SKM-1 treated with dmso at 0.1 percent for 144 hours (cell line): Measurements from ENCODE around the gene PACSIN2.
"Not testable (repeated sequence)": the region's sequence is repeated elsewhere in the genome, so short reads cannot be mapped to it uniquely, and the experiment has no call there.

Experiments used
- DNase-seq: peaks from one replicate; lab custom pipeline; 2025; ENCODE audit not compliant: unreplicated experiment; lab: John Stamatoyannopoulos, UW

PACSIN2 gene

GRCh38 chr22:43014869-43015676, at the start of gene PACSIN2:
TSS of gene PACSIN2 (minus strand) at chr22:43015149. CDS start at chr22:42912080, 103,069 bp downstream.
- DNase-seq = peak; percentile 96

- peak; percentile 22 for DNase-seq
These were observed 45.2 kb upstream of the PACSIN2 start for GRCh38 chr22:43060183-43060582.

- DNase-seq = no peak
These were observed 42.7 kb upstream of the PACSIN2 start for GRCh38 chr22:43057641-43058040.

- no peak for DNase-seq
These were observed 38.2 kb upstream of the PACSIN2 start for GRCh38 chr22:43053176-43053575.

GRCh38 chr22:43050995-43051394, 36.0 kb upstream of the PACSIN2 start:
- DNase-seq = no peak

GRCh38 chr22:43047605-43048004, 32.7 kb upstream of the PACSIN2 start:
- DNase-seq = no peak

DNA sequence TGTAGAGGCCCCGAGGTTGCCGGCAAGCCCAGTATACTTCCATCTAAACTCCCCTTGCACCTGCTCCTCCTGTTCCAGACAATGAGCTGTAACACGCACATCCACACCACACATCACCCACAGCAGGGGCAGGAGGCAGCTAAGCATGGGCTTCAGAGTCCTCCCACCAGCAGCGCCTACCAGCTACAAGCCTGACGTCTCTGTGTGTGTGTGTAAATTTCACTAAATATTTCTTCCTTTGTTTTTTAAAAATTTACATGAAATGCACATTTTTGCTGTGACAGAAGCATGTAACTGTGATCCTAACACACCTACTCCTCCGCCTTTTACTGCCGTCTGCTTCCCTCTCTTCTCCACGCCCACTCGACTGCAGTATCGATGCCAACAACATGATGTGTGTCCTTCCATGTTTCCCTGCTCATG, 29.4 kb upstream of the PACSIN2 start:
- DNase-seq = no peak

DNA sequence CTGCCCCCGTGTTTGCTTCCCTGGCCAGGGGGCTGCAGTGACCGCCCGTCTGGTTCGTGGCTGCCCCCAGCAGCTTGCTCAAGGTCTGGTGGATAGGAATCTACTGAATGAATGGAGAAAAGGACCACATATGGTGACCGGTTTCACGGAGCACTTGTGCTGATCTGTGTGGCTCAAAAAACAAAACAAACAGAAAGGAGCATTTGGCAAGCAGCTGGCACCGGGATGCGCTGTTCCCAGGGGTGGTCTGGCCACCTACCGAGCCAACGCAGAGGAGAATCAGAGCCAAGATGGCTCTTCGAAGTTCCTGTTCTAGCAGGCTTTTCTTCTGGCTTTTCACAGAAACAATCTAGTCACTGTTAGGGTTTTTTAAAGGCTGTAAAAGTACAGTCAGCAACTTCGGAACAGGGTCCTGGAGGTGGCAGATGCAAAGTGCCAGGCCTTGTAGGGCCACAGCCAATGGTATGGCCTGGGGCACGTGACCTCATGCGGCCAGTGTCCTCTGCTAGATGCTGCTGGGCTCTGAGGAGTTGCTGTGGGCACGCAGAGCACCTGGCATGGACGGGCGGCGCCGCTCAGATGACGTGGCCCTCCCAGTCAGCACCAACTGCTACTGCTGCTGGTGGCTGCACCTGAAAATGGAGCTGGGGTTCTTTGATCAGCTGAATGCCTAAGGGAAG, 27.3 kb upstream of the PACSIN2 start:
- no peak for DNase-seq

- DNase-seq = no peak
These were observed 24.9 kb upstream of the PACSIN2 start for GRCh38 chr22:43039800-43040199.

DNA sequence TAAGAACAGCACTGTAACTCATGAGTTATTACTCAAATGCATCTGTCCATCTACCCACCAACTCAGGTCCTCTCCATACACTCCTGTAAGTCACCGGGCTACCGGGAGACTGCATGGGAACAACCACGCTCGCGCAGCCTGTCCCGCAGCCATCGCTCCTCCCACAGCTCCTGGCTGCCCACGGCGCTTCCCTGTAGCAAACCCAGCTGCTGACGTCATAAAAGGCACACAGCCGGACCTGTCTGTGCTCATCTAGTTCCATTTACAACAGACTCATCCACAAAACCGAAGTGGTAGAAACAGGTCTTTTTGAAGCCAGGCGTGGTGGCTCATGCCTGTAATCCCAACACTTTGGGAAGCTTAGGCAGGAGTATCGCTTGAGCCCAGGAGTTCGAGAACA, 23.4 kb upstream of the PACSIN2 start:
- DNase-seq = no peak

- no peak for DNase-seq
These were observed 21.4 kb upstream of the PACSIN2 start for GRCh38 chr22:43036282-43036829.

DNA sequence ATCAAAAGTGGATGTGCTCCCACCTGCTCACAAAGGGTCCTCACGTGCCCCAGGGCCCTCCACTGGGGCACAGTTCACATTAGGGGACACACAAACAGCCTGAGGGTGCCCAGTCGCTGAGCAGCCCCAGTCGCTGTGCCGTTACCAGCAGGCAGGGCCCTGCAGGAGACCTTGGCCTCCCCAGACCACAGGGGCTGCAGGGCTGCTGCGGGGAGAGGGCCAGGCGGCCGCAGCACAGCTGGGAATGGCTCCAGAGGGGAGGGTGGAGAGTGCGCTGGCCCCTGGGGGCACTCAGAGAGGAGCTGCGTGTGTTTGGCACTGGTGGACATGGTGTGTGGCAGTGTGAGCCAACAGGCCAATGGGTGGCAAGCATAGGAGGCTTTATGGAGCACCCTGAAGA, 20.3 kb upstream of the PACSIN2 start:
- no peak for DNase-seq

- no peak for DNase-seq
These were observed 16.7 kb upstream of the PACSIN2 start for GRCh38 chr22:43031617-43032016.

DNA sequence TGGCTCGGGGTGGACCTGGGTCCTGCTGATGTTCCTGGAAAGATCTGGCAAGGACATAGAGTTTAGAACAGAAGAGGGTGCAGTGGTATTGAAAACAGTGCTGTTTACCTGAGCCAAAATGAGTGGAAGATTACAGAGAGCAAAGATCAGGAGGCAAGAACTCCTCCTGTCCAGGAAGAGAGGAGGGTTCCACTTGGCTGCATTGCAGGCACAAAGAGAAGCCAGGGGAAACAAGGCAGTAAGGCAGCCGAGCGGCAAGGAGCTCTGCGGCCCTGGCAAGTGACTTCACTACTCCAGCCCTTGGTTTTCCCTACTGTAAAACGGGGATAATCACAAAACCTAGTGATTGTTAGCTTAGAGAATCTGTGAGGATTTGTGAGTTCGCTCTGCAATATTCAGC, 3.7 kb upstream of the PACSIN2 start:
- no peak for DNase-seq

DNA sequence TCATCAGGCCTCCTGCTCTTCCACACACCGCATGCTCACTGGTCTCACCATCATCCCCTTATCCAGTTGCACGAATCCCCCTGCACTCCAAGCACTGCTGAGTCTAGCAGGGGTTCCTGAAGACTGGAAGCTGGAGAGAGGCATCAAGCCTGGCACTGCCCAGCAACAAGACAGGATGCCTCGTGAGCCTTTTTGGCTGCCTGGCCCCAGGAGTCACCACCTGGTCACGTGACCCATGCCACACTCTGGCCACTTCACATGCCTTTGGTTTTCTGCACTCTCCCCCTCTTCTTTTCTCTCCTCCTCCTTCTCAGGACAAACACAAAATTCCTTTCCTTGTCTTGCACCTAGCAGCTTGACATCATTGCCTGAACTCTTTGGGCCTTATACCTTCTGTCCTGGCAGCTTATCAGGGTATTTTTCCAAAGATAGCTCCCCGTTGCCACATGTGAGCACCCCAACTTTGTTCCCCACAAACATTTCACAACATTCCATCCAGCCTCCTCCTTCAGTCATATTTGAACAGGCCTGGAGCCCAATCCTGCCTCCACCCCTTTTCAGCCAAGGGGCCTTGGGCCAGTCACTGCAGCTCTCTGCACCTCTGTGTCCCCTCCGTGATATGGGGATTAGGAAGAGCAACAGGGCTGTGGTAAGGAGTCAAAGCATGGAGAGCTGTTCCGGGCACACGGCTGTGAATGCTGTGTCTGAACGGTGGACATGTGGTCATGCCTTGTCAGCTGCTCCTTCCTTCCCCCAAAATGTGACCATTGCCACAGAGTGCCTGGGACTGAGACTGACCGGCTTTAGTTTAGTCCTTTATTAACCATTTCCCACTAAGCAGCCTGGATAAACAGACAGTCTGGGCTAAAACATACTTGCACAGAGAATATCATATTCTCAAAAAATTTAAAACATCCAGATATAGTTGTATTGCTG, 2.8 kb upstream of the PACSIN2 start:
- DNase-seq = no peak

- not testable (repeated sequence) for DNase-seq
These were observed 1.2 kb upstream of the PACSIN2 start for GRCh38 chr22:43016150-43016549.

- no peak for DNase-seq
These were observed 711 bp upstream of the PACSIN2 start for GRCh38 chr22:43015677-43016042.

GRCh38 chr22:43014316-43014868, 557 bp downstream of the PACSIN2 start:
- DNase-seq = no peak

DNA sequence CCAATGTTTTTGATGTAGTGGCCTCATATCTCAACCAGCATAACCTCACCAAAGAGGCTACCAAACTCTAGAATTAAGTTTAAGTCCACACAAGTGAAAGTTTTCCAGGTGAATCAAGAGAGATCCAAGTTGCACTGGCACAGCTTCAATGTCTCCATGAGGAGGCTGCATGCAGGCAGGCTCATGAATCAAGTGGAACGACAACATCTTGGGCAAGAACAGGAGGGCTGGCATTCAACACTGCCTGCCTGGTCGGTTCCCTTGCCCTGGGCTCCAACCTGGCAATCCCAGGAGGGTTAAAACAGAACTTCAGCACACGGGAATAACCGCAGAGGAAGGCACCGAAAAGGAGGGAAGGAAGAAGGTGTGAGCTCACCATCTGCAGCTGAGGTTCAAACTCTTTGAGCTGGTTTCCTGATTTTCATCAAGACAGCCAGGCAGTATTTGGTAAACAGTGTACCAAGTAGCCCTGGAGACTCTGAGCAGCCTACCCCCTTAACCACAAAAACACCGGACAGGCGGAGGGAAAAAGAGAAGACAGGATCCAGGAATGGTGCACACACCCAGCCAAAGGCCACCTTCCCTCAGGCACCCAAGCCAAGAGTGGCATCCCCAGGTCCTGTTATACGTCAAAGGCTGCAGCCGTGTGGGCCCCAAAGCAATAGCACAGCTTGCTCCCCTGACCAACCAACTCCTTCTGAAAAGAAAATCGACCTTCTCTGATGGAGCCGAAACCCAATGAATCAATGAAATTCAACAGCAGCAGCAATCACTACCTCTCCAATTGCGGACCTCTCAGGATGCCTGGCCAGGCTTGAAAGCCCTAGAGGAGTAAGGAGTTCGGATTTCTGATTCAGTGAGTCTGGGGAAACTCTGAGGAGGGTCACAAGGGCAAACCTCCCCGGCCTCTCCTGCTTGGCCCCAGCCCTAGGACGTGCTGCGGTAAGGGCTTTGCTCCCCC, 1.3 kb downstream of the PACSIN2 start:
- DNase-seq = no peak

DNA sequence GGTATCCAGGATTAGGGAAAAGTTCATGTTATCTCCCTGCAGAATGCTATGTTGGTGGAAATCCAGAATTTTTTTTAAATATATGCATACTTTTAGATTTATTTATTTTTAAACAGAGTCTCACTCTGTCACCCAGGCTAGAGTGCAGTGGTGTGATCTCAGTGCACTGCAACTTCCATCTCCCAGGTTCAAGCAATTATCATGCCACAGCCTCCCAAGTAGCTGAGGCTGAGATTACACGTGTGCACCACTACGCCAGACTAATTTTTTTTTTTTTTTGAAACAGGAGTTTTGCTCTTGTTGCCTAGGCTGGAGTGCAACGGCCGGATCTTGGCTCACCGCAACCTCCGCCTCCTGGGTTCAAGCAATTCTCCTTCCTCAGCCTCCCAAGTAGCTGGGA, 2.6 kb downstream of the PACSIN2 start:
- no peak for DNase-seq
